Measurements from ENCODE around the gene RHOU.

Gene RHOU

DNA sequence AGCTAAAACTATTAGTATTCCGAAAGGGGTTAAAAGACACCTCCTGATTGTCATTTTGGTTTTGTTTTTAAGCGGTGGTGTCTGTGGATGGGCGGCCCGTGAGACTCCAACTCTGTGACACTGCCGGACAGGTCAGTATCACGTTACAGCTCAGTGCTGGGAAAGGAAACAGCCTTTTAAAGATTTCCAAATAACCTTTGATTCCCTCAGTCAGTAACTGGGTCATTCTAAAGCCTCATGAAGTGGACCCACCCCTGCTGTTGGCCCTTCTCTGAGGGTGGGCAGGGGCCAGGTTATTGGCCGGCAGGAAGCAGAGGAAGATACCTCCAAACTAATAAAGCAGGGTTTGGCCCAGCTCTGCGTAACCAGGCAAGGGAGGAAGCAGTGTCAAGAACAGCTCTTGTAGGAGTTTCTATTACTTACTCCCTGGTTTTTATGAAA lies 2.3 kb downstream of the RHOU start:
- no peak for DNase-seq (ENCODE audit: low read depth)

DNA sequence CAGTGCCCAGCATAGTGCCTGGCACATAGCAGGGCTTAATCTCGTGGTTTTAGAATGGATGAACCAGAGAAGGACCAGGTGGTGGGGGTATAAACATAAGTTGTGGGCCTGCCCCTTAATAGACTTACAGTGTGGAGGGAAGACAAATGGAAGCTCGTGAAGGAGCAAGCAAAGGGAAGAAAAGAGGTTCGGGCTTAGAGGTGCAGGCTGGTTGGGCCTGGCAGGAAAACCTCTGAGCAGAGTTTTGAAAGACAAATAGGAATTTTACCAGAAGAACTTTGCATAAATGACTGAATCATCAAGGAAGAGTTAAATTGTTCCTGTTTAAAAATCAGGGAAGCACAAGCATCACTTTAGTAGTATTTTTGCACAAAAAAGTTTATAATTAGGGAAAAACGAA lies 4.5 kb downstream of the RHOU start:
- DNase-seq (ENCODE audit: low read depth) = no peak

DNA sequence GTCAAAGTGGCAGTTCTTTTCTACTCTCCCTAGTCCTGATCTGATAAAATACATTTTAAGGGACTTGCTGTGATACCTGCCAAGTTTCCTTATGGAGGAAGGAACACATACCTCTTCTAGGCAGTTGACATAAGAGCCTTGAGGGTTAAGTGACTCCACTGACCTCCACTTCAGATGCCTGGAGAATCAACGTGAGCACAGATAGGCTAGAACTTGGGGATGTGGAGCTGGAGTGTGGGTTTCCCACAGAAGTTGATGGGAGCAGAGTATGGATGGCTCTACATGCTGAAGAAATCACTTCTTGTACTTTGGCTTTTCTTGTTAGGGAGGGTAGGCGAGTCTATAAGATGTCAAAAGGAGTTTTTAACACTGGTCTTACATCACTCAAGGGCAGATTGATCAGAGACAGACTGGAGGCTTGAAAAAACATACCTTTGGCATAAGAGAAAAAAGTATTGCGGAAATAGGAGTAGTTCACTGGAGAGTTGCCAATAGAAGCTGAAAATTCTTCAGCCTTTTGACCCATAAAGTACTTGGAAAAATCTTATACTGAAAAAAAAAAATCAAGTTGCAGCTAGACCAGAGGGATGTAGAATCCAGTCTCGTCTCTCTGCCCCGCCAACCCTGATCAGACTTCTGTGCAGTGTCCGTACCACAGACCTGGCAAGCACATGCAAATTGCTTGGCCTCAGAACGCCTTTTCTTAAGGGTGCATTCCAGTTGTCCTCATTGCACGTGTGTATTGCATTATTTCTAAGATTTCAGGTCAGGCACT lies 5.5 kb downstream of the RHOU start:
- no peak for DNase-seq (ENCODE audit: low read depth)

GRCh38 chr1:228742281-228742860 lies 7.1 kb downstream of the RHOU start:
- DNase-seq (ENCODE audit: low read depth) = no peak

DNA sequence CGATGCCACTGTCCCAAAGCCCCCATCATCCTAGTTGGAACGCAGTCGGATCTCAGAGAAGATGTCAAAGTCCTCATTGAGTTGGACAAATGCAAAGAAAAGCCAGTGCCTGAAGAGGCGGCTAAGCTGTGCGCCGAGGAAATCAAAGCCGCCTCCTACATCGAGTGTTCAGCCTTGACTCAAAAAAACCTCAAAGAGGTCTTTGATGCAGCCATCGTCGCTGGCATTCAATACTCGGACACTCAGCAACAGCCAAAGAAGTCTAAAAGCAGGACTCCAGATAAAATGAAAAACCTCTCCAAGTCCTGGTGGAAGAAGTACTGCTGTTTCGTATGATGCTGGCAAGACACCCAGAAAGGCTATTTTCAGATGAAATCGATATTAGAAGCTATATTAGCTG lies 8.1 kb downstream of the RHOU start:
- no peak for DNase-seq (ENCODE audit: low read depth)

DNA sequence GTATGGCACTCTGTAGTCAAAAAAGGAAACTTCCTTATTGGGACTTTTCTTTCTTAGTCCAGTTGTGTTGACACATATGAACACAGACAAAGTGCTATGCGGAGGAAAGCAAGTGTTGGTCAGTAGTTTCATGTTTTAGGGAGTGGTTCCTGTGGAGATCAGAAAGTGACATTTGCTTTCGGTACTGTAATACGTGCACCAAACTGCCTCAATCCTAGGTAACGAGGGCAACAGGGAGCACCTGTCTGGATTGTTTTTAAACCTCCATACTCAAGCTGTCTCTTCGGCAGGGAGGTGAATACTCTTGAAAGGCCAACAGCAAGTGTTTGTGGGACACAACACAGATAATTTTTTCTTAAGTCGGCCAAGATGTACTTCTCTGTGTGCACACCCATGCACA lies 9.1 kb downstream of the RHOU start:
- no peak for DNase-seq (ENCODE audit: low read depth)

DNA sequence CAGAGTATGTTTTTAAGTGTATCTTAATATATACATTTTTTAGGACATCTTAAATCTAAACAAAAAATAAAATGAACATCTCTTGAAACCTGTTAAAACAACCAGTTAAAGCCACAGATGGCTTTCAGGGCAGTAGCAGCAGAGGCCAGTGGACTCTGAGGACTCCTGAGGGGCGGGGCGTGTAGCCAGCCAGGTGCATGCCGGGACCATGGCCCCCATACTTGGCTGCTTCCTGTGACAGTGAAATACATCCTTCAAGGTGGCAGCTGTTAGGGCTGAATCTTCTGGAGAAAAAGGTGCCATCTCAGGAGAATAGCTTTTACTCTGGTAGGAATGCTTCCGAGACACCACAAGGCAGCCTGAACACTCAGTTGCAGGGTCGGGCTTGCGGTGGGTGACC lies 9.6 kb downstream of the RHOU start:
- no peak for DNase-seq (ENCODE audit: low read depth)

- DNase-seq (ENCODE audit: low read depth) = no peak
Measured at GRCh38 chr1:228745497-228745896, 10.2 kb downstream of the RHOU start.

DNA sequence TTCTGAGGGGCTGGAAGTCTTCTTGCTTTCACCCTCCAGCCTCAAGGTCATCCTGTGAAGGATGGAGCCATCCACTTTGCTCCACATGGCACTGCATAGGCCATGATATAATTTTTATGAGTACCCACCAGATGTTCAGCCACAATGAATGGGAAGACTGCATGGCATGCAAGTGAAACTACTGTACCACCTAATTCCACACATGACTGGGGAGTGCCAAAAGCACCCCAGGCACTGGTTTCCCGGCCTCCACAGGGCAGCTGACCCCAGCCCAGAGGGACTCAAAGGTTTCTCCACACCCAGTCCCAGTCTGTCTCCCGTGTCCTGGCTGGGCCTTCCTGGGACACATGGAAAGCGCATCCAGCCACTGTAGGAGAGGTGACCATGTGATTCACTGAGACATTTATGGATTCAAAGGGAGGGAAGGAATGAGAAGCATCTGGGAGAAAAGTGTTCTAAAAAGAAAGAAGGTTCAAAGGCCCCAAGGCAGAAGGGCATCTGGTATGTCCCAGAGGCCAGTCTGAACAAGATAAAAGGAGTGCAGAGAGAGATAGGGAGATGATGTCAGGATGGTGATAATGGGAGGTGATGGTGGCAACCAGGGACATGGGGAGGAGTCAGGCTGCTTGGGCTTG lies 12.1 kb downstream of the RHOU start:
- DNase-seq (ENCODE audit: low read depth) = no peak

DNA sequence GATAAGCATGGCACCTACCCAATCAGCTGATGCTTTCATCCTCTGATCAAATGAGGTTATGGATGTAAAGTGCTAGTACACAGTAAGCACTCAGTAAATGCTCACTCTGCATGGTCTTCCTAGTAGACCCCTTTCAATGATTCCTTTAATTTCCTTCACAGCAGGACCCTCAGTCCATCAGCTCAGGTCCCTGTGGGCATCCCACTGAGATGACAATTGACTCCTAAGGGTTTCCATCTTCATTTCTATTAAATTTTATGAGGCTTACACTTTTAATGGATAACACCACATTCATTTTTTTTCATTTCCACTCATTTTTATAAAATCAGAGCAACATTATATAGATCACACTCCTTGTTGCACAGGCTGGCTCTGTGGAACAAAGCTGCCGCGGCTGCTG lies 12.8 kb downstream of the RHOU start:
- DNase-seq (ENCODE audit: low read depth) = no peak

GRCh38 chr1:228748431-228748830 lies 13.2 kb downstream of the RHOU start:
- DNase-seq (ENCODE audit: low read depth) = no peak

GRCh38 chr1:228749765-228750164 lies 14.5 kb downstream of the RHOU start:
- no peak for DNase-seq (ENCODE audit: low read depth)

DNA sequence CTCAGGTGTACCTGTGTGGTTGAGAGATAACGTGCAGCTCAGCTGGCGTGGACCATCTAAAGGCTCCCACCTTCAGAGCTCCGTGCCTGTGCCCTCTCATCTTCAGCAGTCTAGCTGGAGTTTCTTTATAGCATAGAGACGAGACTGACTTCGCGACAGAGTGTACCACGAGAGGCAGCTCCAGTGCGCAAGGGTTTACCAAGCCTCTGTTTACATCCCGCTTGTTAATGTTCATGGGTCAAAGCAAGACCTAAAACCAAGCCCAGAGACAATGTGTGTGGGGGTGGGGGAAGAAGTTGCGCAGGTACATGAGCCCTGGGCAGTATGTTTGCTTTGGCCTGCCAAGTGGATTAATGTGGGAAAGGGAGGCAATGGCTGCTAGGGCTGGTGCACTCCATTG lies 15.6 kb downstream of the RHOU start:
- no peak for DNase-seq (ENCODE audit: low read depth)

DNA sequence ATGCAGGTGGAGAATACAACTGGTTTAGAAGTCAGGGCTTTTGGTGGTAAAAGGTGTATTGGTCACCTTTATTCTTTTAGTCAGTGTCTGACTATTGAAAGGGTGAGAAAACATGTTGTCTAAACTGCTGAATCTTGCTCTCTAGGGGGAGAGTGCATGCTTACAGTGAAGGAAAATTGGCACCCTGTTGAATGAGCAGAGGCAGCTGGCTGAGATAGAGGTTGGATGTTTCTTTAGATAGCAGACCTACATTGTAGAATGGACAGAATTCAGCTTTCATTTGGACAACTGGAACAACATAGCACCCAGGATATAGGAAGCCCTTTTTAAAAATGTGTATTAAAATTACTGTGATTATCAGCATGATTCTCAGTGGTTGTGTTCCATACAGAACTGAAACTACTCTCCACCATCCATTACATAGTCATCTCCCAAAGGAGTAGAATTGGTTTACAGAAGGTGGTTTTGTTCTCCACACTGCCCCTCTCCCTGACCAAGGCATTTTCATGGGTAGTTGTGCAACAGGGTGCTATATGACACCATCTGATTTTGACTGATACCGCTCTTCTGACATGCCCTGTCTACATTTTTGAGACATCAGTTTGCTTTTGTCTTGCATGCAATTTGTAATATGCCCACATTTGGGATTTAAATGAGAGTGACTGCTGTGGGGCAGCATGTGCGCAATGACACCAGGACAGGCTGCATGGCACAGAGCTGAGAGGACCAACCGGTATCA lies 16.2 kb downstream of the RHOU start:
- DNase-seq (ENCODE audit: low read depth) = no peak

GRCh38 chr1:228752258-228752657 lies 17.0 kb downstream of the RHOU start:
- no peak for DNase-seq (ENCODE audit: low read depth)

GRCh38 chr1:228752675-228753265 lies 17.5 kb downstream of the RHOU start:
- DNase-seq (ENCODE audit: low read depth) = no peak

GRCh38 chr1:228753287-228753686 lies 18.0 kb downstream of the RHOU start:
- no peak for DNase-seq (ENCODE audit: low read depth)

DNA sequence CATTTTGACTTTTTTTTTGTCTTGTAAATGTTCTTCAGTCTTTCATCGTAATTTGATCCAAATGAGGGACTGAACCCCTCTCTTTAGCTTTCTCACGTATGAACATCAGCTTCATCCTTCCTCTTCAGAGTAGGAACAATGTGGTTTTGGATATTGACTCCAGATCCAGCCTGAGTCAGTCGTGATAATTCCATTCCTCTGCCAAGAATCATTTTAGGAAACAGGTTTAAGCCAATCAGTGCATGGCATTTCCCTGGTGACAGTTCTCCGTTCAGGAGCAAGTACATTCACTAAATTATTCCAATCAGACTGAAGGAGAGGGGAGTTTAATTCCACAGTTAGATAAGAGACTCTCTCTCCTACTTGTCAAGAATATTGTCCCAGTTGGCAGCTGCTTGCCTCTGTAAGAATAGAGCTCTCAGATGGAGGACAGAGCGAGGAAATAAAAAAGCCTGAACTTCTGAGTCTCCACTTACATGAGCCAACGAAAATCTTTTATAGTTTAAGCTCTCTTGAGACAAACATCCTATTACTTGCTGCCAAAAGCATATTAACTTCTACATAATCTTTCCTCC lies 18.6 kb downstream of the RHOU start:
- no peak for DNase-seq (ENCODE audit: low read depth)

GRCh38 chr1:228754646-228755268 lies 19.5 kb downstream of the RHOU start:
- no peak for DNase-seq (ENCODE audit: low read depth)

- no peak for DNase-seq (ENCODE audit: low read depth)
Measured at GRCh38 chr1:228755800-228756199, 20.5 kb downstream of the RHOU start.

DNA sequence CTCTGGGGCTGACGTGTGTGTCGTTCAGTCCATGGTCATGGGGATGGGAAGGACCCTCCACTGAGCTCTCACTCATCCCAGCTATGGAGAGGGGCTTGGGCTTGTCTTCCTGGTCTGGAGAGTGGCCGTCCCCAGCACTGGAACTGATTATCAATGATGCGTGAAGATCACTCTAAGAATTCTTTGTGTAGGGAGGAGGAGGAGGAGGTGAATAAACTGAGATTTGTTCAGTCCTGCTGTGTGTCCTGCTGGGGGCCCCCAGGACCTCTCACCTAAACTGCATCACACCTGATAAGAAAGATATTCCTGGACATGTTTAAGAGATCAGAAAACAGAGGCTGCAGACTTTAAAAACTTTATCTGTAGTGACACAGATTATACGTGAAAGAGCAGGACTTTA lies 21.2 kb downstream of the RHOU start:
- DNase-seq (ENCODE audit: low read depth) = no peak

DNA sequence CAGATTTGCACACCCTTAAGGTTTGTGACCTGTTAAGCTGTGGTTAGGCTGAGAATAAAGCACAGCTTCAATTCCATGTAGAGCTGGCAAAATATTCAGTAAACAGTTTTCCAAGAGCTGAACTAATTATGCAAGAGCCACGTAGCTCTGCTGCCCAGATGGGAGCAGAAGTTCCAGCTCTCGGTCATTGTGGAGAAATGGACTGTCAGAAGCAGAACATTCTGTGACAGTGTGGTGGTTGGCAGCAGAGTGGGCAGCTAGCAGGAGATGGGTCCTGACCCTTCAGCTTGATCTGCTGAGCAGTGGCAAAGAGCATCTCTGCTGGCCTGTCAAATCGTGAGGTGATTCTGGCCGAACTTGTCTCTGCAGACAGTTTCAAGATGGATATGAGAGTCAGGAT lies 23.2 kb downstream of the RHOU start:
- no peak for DNase-seq (ENCODE audit: low read depth)

Data from GM04504 (cell line).